GM12865 (cell line): ENCODE data around the gene PIK3C3.

Experiments
- DNase-seq: peaks from one replicate; pipeline ENCODE4 v3.0.0; 2010; ENCODE audit warnings: low read depth
- H3K4me3 ChIP-seq: 2 replicates; pipeline ENCODE4 v1.5.1; 2011; ENCODE audit warnings: mild to moderate bottlenecking, low read depth, low read length, control low read depth
- TF ChIP-seq, protein P1 (sequence below): IDR thresholded peaks from 2 replicates; pipeline ENCODE4 v1.5.1; 2011; ENCODE audit warnings: low read length, control low read depth, low read depth, inconsistent platforms; ENCODE audit not compliant: insufficient read depth; ENCODE audit errors: missing control alignments

Gene PIK3C3

DNA sequence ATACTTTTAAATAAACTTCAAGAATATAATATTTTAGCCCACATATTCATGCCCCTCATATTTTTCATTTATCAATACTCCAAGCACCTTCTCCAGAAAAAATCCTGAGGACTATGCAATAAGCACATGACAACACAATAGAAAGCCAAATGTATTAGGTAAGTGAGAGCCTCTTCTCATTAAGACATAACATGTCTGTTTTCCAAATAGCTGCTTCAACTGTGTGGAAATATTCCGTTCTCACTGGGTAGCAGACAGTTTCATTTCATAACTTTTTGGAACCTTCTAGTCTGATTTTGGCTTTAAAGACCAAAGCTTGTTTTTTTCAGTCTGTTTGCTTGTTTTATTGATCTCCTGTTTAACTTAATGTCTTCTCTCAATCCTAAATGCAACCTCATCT is 137.8 kb downstream of the PIK3C3 start:
- TF ChIP-seq, protein P1, sequence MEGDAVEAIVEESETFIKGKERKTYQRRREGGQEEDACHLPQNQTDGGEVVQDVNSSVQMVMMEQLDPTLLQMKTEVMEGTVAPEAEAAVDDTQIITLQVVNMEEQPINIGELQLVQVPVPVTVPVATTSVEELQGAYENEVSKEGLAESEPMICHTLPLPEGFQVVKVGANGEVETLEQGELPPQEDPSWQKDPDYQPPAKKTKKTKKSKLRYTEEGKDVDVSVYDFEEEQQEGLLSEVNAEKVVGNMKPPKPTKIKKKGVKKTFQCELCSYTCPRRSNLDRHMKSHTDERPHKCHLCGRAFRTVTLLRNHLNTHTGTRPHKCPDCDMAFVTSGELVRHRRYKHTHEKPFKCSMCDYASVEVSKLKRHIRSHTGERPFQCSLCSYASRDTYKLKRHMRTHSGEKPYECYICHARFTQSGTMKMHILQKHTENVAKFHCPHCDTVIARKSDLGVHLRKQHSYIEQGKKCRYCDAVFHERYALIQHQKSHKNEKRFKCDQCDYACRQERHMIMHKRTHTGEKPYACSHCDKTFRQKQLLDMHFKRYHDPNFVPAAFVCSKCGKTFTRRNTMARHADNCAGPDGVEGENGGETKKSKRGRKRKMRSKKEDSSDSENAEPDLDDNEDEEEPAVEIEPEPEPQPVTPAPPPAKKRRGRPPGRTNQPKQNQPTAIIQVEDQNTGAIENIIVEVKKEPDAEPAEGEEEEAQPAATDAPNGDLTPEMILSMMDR: no peak
- no peak for DNase-seq

DNA sequence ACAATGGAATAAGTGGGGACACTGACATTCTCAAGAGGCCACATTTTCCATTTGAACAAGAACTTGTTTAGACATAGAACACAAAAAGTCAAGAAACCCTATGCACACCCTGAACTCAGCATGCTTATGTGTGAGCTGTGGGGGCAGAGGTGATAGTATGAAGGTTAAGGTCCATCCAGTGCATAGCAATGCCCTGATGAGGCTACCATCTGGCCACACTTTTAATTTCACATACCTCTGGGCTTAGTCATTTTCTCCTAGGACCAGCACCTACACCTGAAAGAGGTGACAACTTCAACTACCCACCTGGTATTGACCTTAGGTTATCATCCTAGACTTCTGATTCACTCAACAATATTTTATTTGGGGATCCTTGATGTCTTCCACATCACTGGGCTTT is 139.8 kb downstream of the PIK3C3 start:
- H3K4me3 ChIP-seq: no peak overlapping the region

More for the DNA sequence above, 137.8 kb downstream of the PIK3C3 start:
- no peak overlapping the region for H3K4me3 ChIP-seq

DNA sequence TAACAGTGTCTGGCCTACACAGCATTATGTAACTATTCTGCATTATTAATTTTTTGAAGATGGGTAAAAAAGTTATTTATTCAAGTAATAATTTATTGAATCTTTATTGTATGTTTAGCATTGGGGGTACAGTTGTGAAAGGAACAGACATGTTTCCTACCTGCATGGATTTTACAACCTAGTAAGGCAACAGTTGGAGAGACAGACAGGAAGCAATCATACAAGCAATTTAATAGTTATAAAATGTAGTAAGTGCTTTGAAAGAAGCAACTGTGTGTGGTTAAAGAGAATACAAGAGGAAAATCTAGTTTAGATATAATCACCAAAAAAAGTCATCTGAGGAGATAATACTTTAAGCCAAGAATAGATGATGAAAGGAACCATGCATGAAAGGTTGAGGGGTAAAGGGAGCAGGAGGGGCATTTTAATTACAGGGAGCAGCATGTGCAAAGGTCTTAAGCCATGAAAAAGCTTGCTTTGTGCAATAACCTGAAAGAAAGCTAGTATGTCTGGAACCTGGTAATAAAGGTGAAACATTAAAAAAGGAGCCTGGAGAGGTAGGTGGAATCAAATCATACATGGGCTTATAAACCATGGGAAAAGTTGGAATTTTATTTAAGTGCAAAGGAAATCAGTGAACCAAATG is 140.8 kb downstream of the PIK3C3 start:
- no peak overlapping the region for H3K4me3 ChIP-seq
- TF ChIP-seq, protein P1: no peak
- no peak for DNase-seq

More for the DNA sequence above, 139.8 kb downstream of the PIK3C3 start:
- TF ChIP-seq, protein P1: no peak
- DNase-seq: no peak

GRCh38 chr18:42100248-42100647 is 145.2 kb downstream of the PIK3C3 start:
- TF ChIP-seq, protein P1: no peak
- DNase-seq: no peak
- no peak overlapping the region for H3K4me3 ChIP-seq

- TF ChIP-seq, protein P1: no peak
- no peak overlapping the region for H3K4me3 ChIP-seq
- DNase-seq: no peak
These were observed 145.9 kb downstream of the PIK3C3 start for GRCh38 chr18:42100911-42101310.

DNA sequence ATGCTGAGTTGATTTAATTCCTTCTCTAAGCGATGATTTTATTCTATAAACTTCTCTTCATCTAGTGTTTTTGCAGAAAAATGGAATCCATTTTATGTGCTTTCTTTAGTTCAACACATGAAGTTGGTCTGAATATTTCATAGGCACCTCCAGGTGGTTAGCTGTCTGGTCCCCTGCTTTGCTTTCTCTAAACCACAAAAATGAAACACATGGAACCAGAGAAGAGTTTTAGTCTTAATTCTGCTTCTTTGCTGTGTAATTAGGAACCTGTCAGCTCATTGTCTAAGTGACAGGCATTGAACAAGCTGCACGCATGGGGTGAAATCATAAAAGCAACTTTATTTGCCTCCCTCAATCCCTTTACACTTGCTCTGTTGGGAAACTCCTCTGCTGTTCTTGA is 150.4 kb downstream of the PIK3C3 start:
- no peak overlapping the region for H3K4me3 ChIP-seq
- TF ChIP-seq, protein P1: no peak
- DNase-seq: no peak

- H3K4me3 ChIP-seq: no peak overlapping the region
- TF ChIP-seq, protein P1: no peak
- no peak for DNase-seq
These were observed 151.8 kb downstream of the PIK3C3 start for GRCh38 chr18:42106784-42107183.
